H9 (cell line): ENCODE results near the gene TMEM106C. TPM values are rescaled to one million over a fixed set of nuclear protein-coding genes. Genes with fewer than 3 reads are reported as not detected.

ENCODE experiments used
- DNase-seq: peaks from one replicate; pipeline ENCODE4 v3.0.0-alpha.2; 2017
- H2AFZ ChIP-seq: one replicate; pipeline ENCODE4 v1.6.1; 2013; ENCODE audit warnings: mild to moderate bottlenecking, low read length, control low read depth, moderate library complexity
- H2AK5ac ChIP-seq: 2 replicates; pipeline ENCODE4 v1.6.1; 2013; ENCODE audit warnings: low read length, control low read depth, mixed read lengths; ENCODE audit not compliant: insufficient read length
- H2BK120ac ChIP-seq: one replicate; pipeline ENCODE4 v1.6.1; 2013; ENCODE audit warnings: low read depth, mild to moderate bottlenecking, low read length, control low read depth, inconsistent platforms; ENCODE audit not compliant: poor library complexity, severe bottlenecking
- H2BK12ac ChIP-seq: 2 replicates; pipeline ENCODE4 v1.6.1; 2013; ENCODE audit warnings: low read length, control low read depth, mixed read lengths, low read depth; ENCODE audit not compliant: insufficient read length
- H2BK15ac ChIP-seq: 2 replicates; pipeline ENCODE4 v1.6.1; 2013; ENCODE audit warnings: low read depth, low read length, control low read depth
- H2BK20ac ChIP-seq: one replicate; pipeline ENCODE4 v1.6.1; 2013; ENCODE audit warnings: low read depth, mild to moderate bottlenecking, low read length, control low read depth, inconsistent platforms; ENCODE audit not compliant: poor library complexity, severe bottlenecking
- H2BK5ac ChIP-seq: 2 replicates; pipeline ENCODE4 v1.6.1; 2013; ENCODE audit warnings: low read length, control low read depth, mixed read lengths; ENCODE audit not compliant: insufficient read length
- H3K14ac ChIP-seq: 2 replicates; pipeline ENCODE4 v1.6.1; 2013; ENCODE audit warnings: low read length, control low read depth; ENCODE audit not compliant: insufficient read depth
- H3K18ac ChIP-seq: 2 replicates; pipeline ENCODE4 v1.6.1; 2013; ENCODE audit warnings: low read depth, mild to moderate bottlenecking, mixed read lengths, low read length, control low read depth; ENCODE audit not compliant: insufficient read length
- H3K23ac ChIP-seq: 2 replicates; pipeline ENCODE4 v1.6.1; 2013; ENCODE audit warnings: low read length, control low read depth, mixed read lengths, low read depth; ENCODE audit not compliant: insufficient read length
- H3K23me2 ChIP-seq: 2 replicates; pipeline ENCODE4 v1.6.1; 2013; ENCODE audit warnings: low read depth, mild to moderate bottlenecking, mixed read lengths, low read length, control low read depth; ENCODE audit not compliant: insufficient read length, poor library complexity, severe bottlenecking
- H3K27ac ChIP-seq: 2 replicates; pipeline ENCODE4 v1.5.1; 2013; ENCODE audit warnings: low read length, control low read depth, mixed read lengths, low read depth; ENCODE audit not compliant: insufficient read length
- H3K27me3 ChIP-seq: 2 replicates; pipeline ENCODE4 v1.6.1; 2013; ENCODE audit warnings: low read length, control low read depth, inconsistent platforms; ENCODE audit not compliant: insufficient read depth
- H3K4ac ChIP-seq: 2 replicates; pipeline ENCODE4 v1.6.1; 2013; ENCODE audit warnings: low read depth, mild to moderate bottlenecking, control low read depth, inconsistent platforms, low read length, moderate library complexity
- H3K4me1 ChIP-seq: 2 replicates; pipeline ENCODE4 v1.6.1; 2013; ENCODE audit warnings: low read length, control low read depth, inconsistent platforms; ENCODE audit not compliant: insufficient read depth
- H3K4me2 ChIP-seq: 2 replicates; pipeline ENCODE4 v1.6.1; 2013; ENCODE audit warnings: low read length, control low read depth, mixed read lengths; ENCODE audit not compliant: insufficient read length, insufficient read depth
- H3K56ac ChIP-seq: 2 replicates; pipeline ENCODE4 v1.6.1; 2013; ENCODE audit warnings: low read depth, mild to moderate bottlenecking, mixed read lengths, low read length, control low read depth; ENCODE audit not compliant: insufficient read length
- H3K79me1 ChIP-seq: 2 replicates; pipeline ENCODE4 v1.6.1; 2013; ENCODE audit warnings: low read depth, mild to moderate bottlenecking, moderate library complexity, low read length, control low read depth, inconsistent platforms; ENCODE audit not compliant: insufficient read depth, poor library complexity, severe bottlenecking
- H3K79me2 ChIP-seq: 2 replicates; pipeline ENCODE4 v1.6.1; 2013; ENCODE audit warnings: low read length, control low read depth, inconsistent platforms; ENCODE audit not compliant: insufficient read depth
- H3K9ac ChIP-seq: 2 replicates; pipeline ENCODE4 v1.6.1; 2013; ENCODE audit warnings: low read length, control low read depth, mixed read lengths; ENCODE audit not compliant: insufficient read length; ENCODE audit errors: extremely low read depth
- H3K9me3 ChIP-seq: one replicate; pipeline ENCODE4 v1.6.1; 2013; ENCODE audit warnings: low read depth, low read length, inconsistent platforms; ENCODE audit not compliant: control insufficient read depth
- H3T11ph ChIP-seq: one replicate; pipeline ENCODE4 v1.6.1; 2013; ENCODE audit warnings: mild to moderate bottlenecking, low read length, control low read depth, inconsistent platforms
- H4K20me1 ChIP-seq: one replicate; pipeline ENCODE4 v1.6.1; 2013; ENCODE audit not compliant: control insufficient read depth, insufficient read length, insufficient read depth
- H4K5ac ChIP-seq: 2 replicates; pipeline ENCODE4 v1.6.1; 2013; ENCODE audit warnings: low read depth, mild to moderate bottlenecking, mixed read lengths, low read length, control low read depth; ENCODE audit not compliant: insufficient read length
- H4K8ac ChIP-seq: replicated peaks from 2 replicates; pipeline ENCODE4 v1.6.1; 2013; ENCODE audit warnings: low read length, control low read depth, mixed read lengths, low read depth; ENCODE audit not compliant: insufficient read length
- H4K91ac ChIP-seq: 2 replicates; pipeline ENCODE4 v1.6.1; 2013; ENCODE audit warnings: low read depth, mild to moderate bottlenecking, moderate library complexity, mixed read lengths, low read length, control low read depth; ENCODE audit not compliant: insufficient read length
- H3K27ac Mint-ChIP-seq, 3 experiments: 2 replicates in 2 of 3; 3 replicates in 1 of 3; pipeline ENCODE4 v1.8.0; 2020 to 2021; ENCODE audit warnings: mixed read lengths in 3 of 3, mild to moderate bottlenecking in 1 of 3, moderate library complexity in 1 of 3
- H3K27me3 Mint-ChIP-seq: 2 replicates; pipeline ENCODE4 v1.8.0; 2021; ENCODE audit warnings: low read depth, mild to moderate bottlenecking, moderate library complexity, mixed read lengths
- H3K36me3 Mint-ChIP-seq, 3 experiments: 2 replicates in 2 of 3; 3 replicates in 1 of 3; pipeline ENCODE4 v1.8.0; 2020 to 2021; ENCODE audit warnings: low read depth in 3 of 3, mixed read lengths in 3 of 3; ENCODE audit not compliant: insufficient read depth in 1 of 3
- H3K4me1 Mint-ChIP-seq, 2 experiments: 2 replicates each; pipeline ENCODE4 v1.8.0; 2020; ENCODE audit warnings: mixed read lengths in 2 of 2
- H3K4me3 Mint-ChIP-seq, 2 experiments: 2 replicates in 1 of 2; 3 replicates in 1 of 2; pipeline ENCODE4 v1.8.0; 2020 to 2021; ENCODE audit warnings: mild to moderate bottlenecking in 2 of 2, mixed read lengths in 2 of 2, moderate library complexity in 1 of 2
- H3K9me3 Mint-ChIP-seq, 2 experiments: 2 replicates in 1 of 2; 3 replicates in 1 of 2; pipeline ENCODE4 v1.8.0; 2020; ENCODE audit warnings: mild to moderate bottlenecking in 2 of 2, mixed read lengths in 2 of 2, moderate library complexity in 1 of 2
- WGBS: extraction: QIAGEN DNeasy Blood & Tissue Kit; methylation state at CpG from one replicate; pipeline ENCODE4 v1.1.7; 2013; ENCODE audit warnings: missing lambda C conversion rate, low lambda C conversion rate, mixed read lengths; ENCODE audit not compliant: insufficient read length; ENCODE audit errors: extremely low coverage; 5-methylcytosine and 5-hydroxymethylcytosine counted together
- total RNA-seq: library from RNA; stranded (reverse); gene quantifications from 2 replicates; pipeline ENCODE4 v1.2.1, GENCODE V29; 2021
- TF ChIP-seq, protein P1 (sequence below): fragments of 200-600 bp; sonication (generic); conservative IDR thresholded peaks from 3 replicates; pipeline ENCODE4 v1.8.0; 2021; ENCODE audit warnings: antibody characterized with exemption, mild to moderate bottlenecking

TMEM106C gene
- total RNA-seq, 1 experiment from 2014 or later = 43.7 TPM

DNA sequence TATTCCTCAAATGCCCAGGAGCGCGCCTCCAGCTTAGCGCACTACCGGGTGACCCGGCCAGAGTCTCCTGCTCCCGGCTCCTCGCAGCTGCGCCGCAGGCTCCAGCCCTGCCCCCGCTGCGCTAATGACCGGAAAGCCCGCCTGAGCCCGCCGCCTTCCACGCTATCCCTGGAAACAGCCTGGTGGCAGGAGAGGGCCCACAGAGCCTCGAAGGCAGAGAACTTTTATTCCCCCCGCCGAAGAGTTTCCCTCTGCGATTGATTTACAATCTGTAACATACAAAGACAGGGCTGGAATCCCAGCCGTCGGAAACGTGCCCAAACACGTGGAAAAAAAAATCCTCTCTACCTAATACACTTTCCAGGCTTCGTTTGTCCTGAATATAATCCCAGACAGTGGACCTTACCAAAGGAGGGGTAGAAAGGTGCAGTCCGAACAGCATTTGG lies 39.4 kb downstream of the TMEM106C start:
- Histone ChIP-seq H2BK12ac (no peak overlapping the region), H3K79me2 (no peaks in the 10 kb centered on the region), H3K9me3 (no peaks in the 10 kb centered on the region), H3K14ac (no peak overlapping the region), H3K56ac (no peak overlapping the region), H4K20me1 (peaks cover 3% of the 10 kb centered on the region), H2AFZ (no peak overlapping the region), H2BK120ac (no peak overlapping the region), H3K4me1 (peaks cover 3% of the 10 kb centered on the region), H3K79me1 (no peaks in the 10 kb centered on the region), H3K23ac (no peak overlapping the region), H2AK5ac (no peak overlapping the region), H3K27ac (no peak overlapping the region), H4K5ac (no peak overlapping the region), H3K27me3 (peaks cover 80% of the 10 kb centered on the region), H3K9ac (no peak overlapping the region), H2BK20ac (no peak overlapping the region), H3K18ac (no peak overlapping the region), H2BK5ac (no peak overlapping the region), H3K23me2 (peaks cover 31% of the 10 kb centered on the region), H4K91ac (no peak overlapping the region), H3K4ac (no peak overlapping the region), H4K8ac (no peak overlapping the region), H3K4me2 (peak overlapping the region; percentile 69), H3T11ph (no peak overlapping the region), H2BK15ac (no peak overlapping the region)
- Mint-ChIP-seq H3K4me3 (peak overlapping the region in 1 of 2 experiments; percentile 86; a peak in 2 of 5 replicates), H3K27me3 (peaks cover 99% of the 10 kb centered on the region), H3K36me3 (no peaks in the 10 kb centered on the region), H3K27ac (no peak overlapping the region), H3K4me1 (peaks cover 53 to 60% of the 10 kb centered on the region in 2 experiments), H3K9me3 (peaks cover 0 to 2% of the 10 kb centered on the region in 2 experiments; a peak in 2 of 5 replicates)
- TF ChIP-seq, protein P1, sequence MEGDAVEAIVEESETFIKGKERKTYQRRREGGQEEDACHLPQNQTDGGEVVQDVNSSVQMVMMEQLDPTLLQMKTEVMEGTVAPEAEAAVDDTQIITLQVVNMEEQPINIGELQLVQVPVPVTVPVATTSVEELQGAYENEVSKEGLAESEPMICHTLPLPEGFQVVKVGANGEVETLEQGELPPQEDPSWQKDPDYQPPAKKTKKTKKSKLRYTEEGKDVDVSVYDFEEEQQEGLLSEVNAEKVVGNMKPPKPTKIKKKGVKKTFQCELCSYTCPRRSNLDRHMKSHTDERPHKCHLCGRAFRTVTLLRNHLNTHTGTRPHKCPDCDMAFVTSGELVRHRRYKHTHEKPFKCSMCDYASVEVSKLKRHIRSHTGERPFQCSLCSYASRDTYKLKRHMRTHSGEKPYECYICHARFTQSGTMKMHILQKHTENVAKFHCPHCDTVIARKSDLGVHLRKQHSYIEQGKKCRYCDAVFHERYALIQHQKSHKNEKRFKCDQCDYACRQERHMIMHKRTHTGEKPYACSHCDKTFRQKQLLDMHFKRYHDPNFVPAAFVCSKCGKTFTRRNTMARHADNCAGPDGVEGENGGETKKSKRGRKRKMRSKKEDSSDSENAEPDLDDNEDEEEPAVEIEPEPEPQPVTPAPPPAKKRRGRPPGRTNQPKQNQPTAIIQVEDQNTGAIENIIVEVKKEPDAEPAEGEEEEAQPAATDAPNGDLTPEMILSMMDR = no peak
- DNase-seq = no peak
- no CpG with 5 or more reads among the region's 26 CpGs for WGBS
